ENCODE results near the gene ANXA11.
A peak's percentile ranks its signal among the peaks of the same experiment; 100 is the strongest.

The ANXA11 gene

GRCh38 chr10:80187465-80188409 lies 17.6 kb downstream of the ANXA11 start:
- DNase-seq = peak; percentile 85 to 92

DNA sequence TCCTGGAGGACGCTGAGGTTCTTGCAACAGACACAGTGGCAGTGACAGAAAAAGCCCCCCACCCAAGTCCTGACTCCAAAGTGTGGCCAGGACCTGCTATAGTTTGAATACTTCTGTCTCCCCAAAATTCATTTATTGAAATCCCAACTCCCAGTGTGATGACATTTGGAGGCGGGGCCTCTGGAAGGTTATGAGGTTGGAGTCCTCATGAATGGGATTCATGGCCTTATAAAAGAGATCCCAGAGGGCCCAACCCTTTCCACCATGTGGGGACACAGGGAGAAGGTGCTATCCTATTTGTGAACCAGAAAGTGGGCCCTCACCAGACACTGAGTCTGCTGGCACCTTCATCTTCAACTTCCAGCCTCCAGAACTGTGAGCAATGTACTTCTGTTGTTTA lies 18.3 kb downstream of the ANXA11 start:
- DNase-seq = no peak

- DNase-seq = peak; percentile 23 to 75
Observed at GRCh38 chr10:80186364-80187012, 18.8 kb downstream of the ANXA11 start.

- no peak for DNase-seq
Observed at GRCh38 chr10:80185578-80186299, 19.6 kb downstream of the ANXA11 start.

- DNase-seq = no peak
Observed at GRCh38 chr10:80184291-80184690, 21.0 kb downstream of the ANXA11 start.

GRCh38 chr10:80183436-80183835 lies 21.9 kb downstream of the ANXA11 start:
- DNase-seq = no peak

GRCh38 chr10:80182986-80183385 lies 22.4 kb downstream of the ANXA11 start:
- no peak for DNase-seq

DNA sequence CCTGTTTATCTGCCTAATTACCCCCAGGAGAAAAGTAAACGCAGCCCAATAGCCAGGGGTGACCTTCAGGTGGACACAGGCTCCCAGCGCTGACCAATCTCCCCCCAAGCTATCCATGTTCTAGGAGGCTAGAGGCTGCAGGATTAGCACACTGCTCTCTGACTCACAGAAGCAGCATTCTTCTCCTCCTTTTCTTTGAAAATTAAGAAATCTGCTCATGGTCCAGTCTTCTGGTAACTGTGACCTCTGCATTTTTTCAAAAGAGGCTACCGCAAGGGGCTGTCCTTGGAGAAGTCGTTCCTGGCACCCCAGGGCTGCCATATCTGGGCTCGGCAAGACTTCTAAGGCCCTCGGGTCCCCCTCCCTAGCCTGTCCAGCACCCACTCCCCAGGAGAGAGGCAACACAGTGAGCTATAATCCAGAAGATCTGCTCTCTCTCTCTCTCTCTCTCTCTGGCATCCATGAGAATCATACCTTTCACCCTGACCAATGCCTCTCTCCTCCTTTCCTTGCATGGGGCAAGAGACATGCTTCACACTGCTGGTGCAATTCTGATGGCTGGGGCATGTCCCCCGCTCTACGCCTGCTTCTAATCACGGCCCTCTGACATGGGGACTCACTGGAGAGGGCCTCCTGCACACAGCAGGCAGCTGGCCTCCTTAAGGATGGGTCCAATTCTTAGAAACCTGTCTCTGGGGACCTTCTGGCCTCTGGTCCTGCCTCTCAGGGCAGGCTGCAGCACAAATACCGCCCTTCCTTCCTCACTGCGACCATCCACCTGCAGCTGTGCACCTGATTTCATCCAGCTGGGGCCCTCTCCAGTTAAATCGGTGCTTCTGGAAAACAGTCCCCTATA lies 27.3 kb downstream of the ANXA11 start:
- DNase-seq = no peak

GRCh38 chr10:80176526-80176925 lies 28.8 kb downstream of the ANXA11 start:
- no peak for DNase-seq

DNA sequence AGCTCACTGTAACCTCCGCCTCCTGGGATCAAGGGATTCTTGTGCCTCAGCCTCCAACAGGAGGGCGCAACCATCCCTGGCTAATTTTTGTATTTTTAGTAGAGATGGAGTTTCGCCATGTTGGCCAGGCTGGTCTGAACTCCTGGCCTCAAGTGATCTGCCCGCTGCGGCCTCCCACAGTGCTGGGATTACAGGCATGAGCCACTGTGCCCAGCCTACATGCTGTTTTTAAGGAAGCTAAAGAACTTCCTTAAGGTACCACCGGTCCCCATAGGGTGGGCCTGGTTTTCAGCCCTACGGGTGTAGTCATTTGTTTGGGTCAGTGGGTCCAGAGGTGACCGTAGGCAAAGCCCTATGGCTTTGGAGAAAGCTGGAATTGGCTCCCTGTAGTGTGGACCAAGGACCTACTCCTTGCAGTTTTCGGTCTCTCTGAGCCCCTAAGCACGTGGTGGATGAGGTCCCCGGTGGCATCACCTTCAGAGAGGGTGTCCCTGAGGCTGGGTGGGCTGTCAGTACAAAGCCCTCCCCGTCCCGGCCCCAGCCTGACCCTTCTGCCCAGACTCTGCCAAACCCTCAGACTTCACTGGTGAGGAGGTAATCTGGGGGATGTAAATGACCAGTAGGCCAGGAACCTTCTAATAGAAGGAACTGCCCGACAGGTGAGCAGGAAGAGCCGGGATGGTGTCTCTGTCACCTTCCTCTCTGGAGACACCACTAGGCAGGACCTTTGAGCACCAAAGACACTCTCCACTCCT lies 30.5 kb downstream of the ANXA11 start:
- DNase-seq = no peak

GRCh38 chr10:80173466-80173865 lies 31.9 kb downstream of the ANXA11 start:
- no peak for DNase-seq

GRCh38 chr10:80172896-80173295 lies 32.4 kb downstream of the ANXA11 start:
- DNase-seq = no peak

- DNase-seq = no peak
Observed at GRCh38 chr10:80171248-80171660, 34.1 kb downstream of the ANXA11 start.

- DNase-seq = no peak
Observed at GRCh38 chr10:80170641-80171040, 34.7 kb downstream of the ANXA11 start.

GRCh38 chr10:80170026-80170425 lies 35.3 kb downstream of the ANXA11 start:
- DNase-seq = no peak

DNA sequence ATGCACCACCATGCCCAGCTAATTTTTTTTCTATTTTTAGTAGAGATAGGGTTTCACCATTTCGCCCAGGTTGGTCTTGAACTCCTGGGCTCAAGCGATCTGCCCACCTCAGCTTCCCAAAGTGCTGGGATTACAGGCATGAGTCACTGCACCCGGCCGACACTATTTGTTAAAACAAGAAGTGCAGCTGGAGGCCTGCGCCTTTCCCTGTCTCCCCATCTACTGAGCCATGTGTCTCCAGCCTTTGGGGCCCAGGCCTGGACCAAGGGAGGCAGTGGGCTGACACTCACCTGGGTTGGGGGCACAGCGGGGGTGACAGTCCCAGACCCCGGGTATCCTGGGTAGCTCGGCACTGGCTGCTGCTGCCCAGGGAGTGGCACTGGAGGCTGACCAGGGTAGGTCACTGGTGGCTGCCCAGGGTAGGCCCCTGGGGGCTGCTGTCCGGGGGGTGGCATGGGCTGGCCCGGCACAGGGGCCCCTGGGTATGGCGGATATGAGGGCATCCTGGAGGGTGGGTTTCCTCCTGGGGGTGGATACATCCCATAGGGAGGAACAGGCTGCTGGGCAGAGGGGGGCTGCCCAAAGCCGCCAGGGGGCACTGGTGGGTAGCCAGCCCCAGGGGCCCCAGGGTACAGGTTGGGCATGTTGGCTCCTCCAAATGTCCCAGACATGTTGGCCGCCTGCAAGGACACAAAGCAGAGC lies 36.5 kb downstream of the ANXA11 start:
- peak in 1 of 2 donors; percentile 29 for DNase-seq

- no peak for DNase-seq
Observed at GRCh38 chr10:80168162-80168511, 37.2 kb downstream of the ANXA11 start.

GRCh38 chr10:80167471-80168161 lies 37.7 kb downstream of the ANXA11 start:
- DNase-seq = no peak

DNA sequence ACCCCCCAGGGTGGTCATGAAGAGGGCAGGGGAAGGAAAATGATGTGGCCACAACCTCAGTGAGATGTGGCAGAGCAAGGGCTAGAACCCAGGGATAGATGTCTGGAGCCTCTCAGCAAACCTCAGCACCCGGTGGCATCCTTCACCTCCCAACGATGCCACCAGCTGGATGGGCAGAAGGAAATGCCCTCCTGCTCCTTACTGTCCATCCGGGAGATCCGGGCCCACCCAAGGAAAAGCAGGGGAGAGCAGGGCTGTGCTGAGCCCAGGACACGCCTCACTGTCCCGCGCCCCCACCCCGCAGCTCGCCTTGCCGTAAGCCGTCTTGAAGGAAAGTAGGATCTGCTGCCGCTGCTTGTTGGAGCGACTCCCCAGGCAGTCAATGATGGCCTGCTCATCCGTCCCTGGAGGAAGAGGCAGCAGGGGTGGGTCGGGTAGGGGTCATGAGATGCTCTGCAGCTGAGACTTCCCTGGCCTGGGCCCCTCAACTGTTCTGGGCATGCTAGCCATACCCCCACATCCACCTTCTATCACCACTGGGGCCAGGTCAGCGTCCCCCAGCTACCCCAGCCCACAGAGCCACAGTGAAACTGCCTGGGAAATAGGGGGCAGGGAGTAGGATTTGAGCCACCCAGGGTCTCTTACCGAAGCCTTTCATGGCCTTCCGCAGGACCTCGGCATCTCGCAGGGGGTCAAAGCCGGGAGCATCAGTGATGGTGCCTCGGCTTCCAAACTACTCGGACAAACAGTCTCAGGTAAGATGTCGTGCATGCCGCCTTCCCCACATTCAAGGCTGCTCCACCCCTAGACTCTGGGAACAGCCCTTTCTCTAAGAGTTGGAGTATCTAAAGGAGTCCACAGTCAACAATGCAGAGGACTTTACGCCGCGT lies 38.5 kb downstream of the ANXA11 start:
- DNase-seq = no peak

All from CD4-positive, alpha-beta T cell treated with Interleukin-4 for 1 hour (primary cell).